Breast epithelium (tissue), 4 donors: ENCODE results near the gene ZNF554. TPM values are rescaled to one million over a fixed set of nuclear protein-coding genes. Genes with fewer than 3 reads are reported as not detected.
A peak's percentile ranks its signal among the peaks of the same experiment; 100 is the strongest.

Experiments
- DNase-seq, 2 donors: peaks; one replicate each; pipeline ENCODE4 v3.0.0-alpha.2; 2019; ENCODE audit warnings: low spot score in 2 of 2
- H3K27ac ChIP-seq, 2 donors: fragments of 200-600 bp; sonication (generic) in 1 of 2; one replicate each; pipeline ENCODE4 v1.5.1; 2016 to 2019; ENCODE audit warnings: mild to moderate bottlenecking in 1 of 2
- H3K27me3 ChIP-seq, 2 donors: fragments of 200-600 bp; sonication (generic) in 1 of 2; one replicate each; pipeline versions ENCODE4 v1.5.1 to v1.6.0; 2017 to 2019; ENCODE audit warnings: control low read depth in 1 of 2, mild to moderate bottlenecking in 1 of 2
- H3K36me3 ChIP-seq: fragments of 200-600 bp; one replicate; pipeline ENCODE4 v1.5.1; 2019
- H3K4me1 ChIP-seq, 2 donors: fragments of 200-600 bp; sonication (generic); one replicate each; pipeline ENCODE4 v1.5.1; 2016 to 2019; ENCODE audit warnings: control low read depth in 1 of 2
- H3K4me3 ChIP-seq, 3 donors: fragments of 200-600 bp; sonication (generic); 1 replicate in 2 of 3; 2 replicates in 1 of 3; pipeline ENCODE4 v1.5.1; 2016 to 2019; ENCODE audit warnings: mild to moderate bottlenecking in 3 of 3, moderate library complexity in 2 of 3
- H3K9me3 ChIP-seq, 2 donors: fragments of 200-600 bp; sonication (generic) in 1 of 2; one replicate each; pipeline ENCODE4 v1.5.1; 2016 to 2019; ENCODE audit warnings: control low read depth in 1 of 2
- CTCF ChIP-seq, 3 donors: fragments of 450-650 bp; IDR thresholded peaks; one replicate each; pipeline ENCODE4 v1.5.1; 2016 to 2017; ENCODE audit warnings: antibody characterized with exemption in 3 of 3, mild to moderate bottlenecking in 3 of 3, moderate library complexity in 3 of 3
- POLR2A ChIP-seq: fragments of 450-650 bp; IDR thresholded peaks from one replicate; pipeline ENCODE4 v1.6.1; 2016; ENCODE audit warnings: antibody characterized with exemption, mild to moderate bottlenecking, moderate library complexity
- POLR2AphosphoS5 ChIP-seq, 3 donors: sonication (generic); formaldehyde crosslinking; IDR thresholded peaks; one replicate each; pipeline ENCODE4 v1.6.1; 2017; ENCODE audit warnings: antibody characterized with exemption in 3 of 3
- intact Hi-C: fragments of 100-400 bp; cut with DNase I; formaldehyde crosslinking; loops from one replicate; pipeline ENCODE4 v1.15.1; 2023; ENCODE audit warnings: low total_unique reads
- total RNA-seq, 3 donors: library from RNA; depleted of rRNA; stranded (reverse); fragments of >200 nt; gene quantifications; one replicate each; pipeline ENCODE4 v1.1.0, GENCODE V29; 2016

ZNF554 gene
- total RNA-seq, 3 donors from 2014 or later, result 2.1 to 10.4 (median 7.5) TPM

DNA sequence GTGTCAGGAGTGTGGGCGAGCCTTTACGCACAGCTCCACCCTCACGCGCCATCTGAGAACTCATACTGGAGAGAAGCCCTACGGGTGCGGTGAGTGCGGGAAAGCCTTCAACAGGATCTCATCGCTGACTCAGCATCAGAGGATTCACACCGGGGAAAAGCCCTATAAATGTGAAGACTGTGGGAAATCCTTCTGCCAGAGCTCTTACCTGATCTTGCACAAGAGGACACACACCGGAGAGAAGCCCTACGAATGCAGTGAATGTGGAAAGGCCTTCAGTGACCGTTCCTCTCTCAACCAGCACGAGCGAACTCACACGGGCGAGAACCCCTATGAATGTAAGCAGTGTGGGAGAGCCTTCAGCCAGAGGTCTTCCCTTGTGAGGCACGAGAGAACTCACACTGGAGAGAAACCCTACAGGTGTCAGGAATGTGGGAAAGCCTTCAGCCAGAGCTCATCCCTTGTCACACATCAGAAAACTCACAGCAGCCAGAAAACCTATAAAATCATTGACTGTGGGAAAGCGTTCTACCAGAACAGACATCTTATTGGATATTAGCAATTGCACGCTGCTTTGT is 14.7 kb downstream of the ZNF554 start:
- DNase-seq, result no peak
- Histone ChIP-seq H3K27me3 (no peaks in the 10 kb centered on the region), H3K9me3 (peaks cover 58 to 82% of the 10 kb centered on the region in 2 donors), H3K4me1 (no peaks in the 10 kb centered on the region), H3K4me3 (no peak overlapping the region), H3K27ac (no peak overlapping the region), H3K36me3 (peaks cover 17% of the 10 kb centered on the region)
- TF ChIP-seq POLR2A (no peak), CTCF (IDR thresholded peaks at IDR 0.05) (no peak), POLR2AphosphoS5 (IDR thresholded peaks at IDR 0.05) (no peak)
- intact Hi-C loops, result loop anchor here (5.0 kb wide), 2 partner anchors 587 to 1773 kb away; partner anchors contain the start of gene AMH

GRCh38 chr19:2837430-2837829 is 17.8 kb downstream of the ZNF554 start:
- intact Hi-C loops, result no loop called here
- Histone ChIP-seq H3K27ac (no peak overlapping the region), H3K4me1 (no peaks in the 10 kb centered on the region), H3K27me3 (no peaks in the 10 kb centered on the region), H3K4me3 (no peak overlapping the region), H3K36me3 (peaks cover 14% of the 10 kb centered on the region), H3K9me3 (peaks cover 45 to 56% of the 10 kb centered on the region in 2 donors)
- no peak for DNase-seq
- TF ChIP-seq CTCF (IDR thresholded peaks at IDR 0.05) (no peak), POLR2AphosphoS5 (IDR thresholded peaks at IDR 0.05) (no peak), POLR2A (no peak)

DNA sequence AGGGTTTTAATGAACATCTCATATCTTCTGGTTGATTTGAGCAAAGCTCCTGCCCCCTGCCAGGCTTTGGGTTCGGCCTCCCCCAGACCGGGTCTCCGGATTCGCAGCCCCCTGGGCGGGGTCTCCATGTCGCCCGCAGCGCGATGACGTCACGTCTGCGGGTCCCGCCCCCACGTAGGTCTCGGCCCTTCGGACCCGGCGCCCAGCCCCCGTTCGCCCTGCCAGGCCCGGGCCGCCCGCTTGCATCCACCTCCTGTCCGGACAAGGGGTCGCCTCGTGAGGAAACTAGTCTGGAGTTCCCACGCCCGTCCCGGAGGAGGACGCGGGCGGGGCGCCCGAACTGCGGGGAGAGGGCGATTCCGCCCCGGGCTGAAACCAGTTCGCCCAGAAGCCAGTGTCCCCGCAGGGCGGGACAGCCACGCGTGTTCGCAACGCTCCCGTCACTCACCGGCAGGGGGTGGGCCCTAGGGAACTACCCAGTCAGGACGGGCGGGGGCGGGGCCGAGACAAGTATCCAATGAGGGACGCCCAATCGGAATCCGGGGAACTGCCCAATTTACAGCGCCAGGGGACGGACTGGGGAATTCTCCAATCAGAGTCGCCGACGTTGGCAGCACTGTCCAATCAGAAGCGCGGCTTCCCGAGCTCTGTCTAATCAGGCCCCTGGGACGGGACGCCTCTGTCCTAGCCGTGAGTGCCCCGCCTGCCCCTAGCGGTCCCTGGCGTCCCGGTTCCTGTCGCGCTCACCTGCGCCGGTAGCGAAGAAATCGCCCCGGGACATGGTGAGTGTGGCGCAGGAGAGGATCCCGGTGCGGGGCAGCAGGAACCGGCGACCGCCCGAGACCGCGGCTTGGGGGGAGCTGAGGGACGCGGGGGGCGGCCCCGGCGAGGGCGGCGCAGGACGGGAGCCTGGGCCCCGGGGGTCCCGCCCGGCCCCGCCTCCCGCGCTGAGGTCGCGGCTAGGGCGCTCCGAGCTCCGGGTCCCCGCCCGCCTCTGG is 21.4 kb downstream of the ZNF554 start, which contains the start of gene ZNF555:
Gene ZNF555, plus strand, starts transcription at position 682 of the 998 bp plus-strand sequence. Its CDS starts 98 bp downstream, at position 780.
- Histone ChIP-seq H3K27me3 (no peaks in the 10 kb centered on the region), H3K9me3 (peaks cover 8 to 19% of the 10 kb centered on the region in 2 donors), H3K4me3 (peak within 1 kb of the TSS; percentile 63 to 99 (median 99)), H3K27ac (peak within 1 kb of the TSS; percentile 94 to 96), H3K4me1 (no peaks in the 10 kb centered on the region), H3K36me3 (no peaks in the 10 kb centered on the region)
- DNase-seq, result peak; percentile 100
- TF ChIP-seq POLR2AphosphoS5 (IDR thresholded peaks at IDR 0.05), result peak; percentile 73 to 82 (median 81)
- peak; percentile 60 to 75 (median 61) for TF ChIP-seq CTCF (IDR thresholded peaks at IDR 0.05)
- TF ChIP-seq POLR2A, result no peak
- intact Hi-C loops, result no loop called here

GRCh38 chr19:2841855-2842574 is 22.3 kb downstream of the ZNF554 start:
- intact Hi-C loops, result no loop called here
- Histone ChIP-seq H3K9me3 (peaks cover 3 to 12% of the 10 kb centered on the region in 2 donors), H3K27ac (peak overlapping the region; percentile 94 to 96), H3K27me3 (no peaks in the 10 kb centered on the region), H3K36me3 (no peaks in the 10 kb centered on the region), H3K4me1 (no peaks in the 10 kb centered on the region), H3K4me3 (peak overlapping the region; percentile 63 to 99 (median 99))
- DNase-seq, result no peak
- TF ChIP-seq POLR2AphosphoS5 (IDR thresholded peaks at IDR 0.05), result no peak
- no peak for TF ChIP-seq CTCF (IDR thresholded peaks at IDR 0.05)
- TF ChIP-seq POLR2A, result no peak
